Keratinocyte (primary cell): ENCODE measurements around the gene RAB11FIP4. TPM values are rescaled to one million over a fixed set of nuclear protein-coding genes. Genes with fewer than 3 reads are reported as not detected.
"Not testable (repeated sequence)": the region's sequence is repeated elsewhere in the genome, so short reads cannot be mapped to it uniquely, and the experiment has no call there.

Experiments
- DNase-seq: peaks from one replicate; pipeline ENCODE4 v3.0.0-alpha.2; 2011; ENCODE audit warnings: low read depth, missing footprints, low spot score
- FAIRE-seq: peaks from 2 replicates; lab custom pipeline; 2011; peaks lifted over from hg19 to GRCh38; lab: Jason Lieb, UNC
- H2AFZ ChIP-seq: 2 replicates; pipeline ENCODE4 v1.6.0; 2012; ENCODE audit warnings: low read length, control low read depth, inconsistent platforms; ENCODE audit not compliant: control insufficient read depth
- H3K27ac ChIP-seq: 2 replicates; pipeline ENCODE4 v1.5.1; 2011; ENCODE audit warnings: low read length; ENCODE audit not compliant: control insufficient read depth, insufficient read depth
- H3K27me3 ChIP-seq: 3 replicates; pipeline ENCODE4 v1.6.0; 2011; ENCODE audit warnings: low read length; ENCODE audit not compliant: control insufficient read depth, insufficient read depth; ENCODE audit errors: extremely low read depth
- H3K36me3 ChIP-seq, 2 experiments: 2 replicates in 1 of 2; 3 replicates in 1 of 2; pipeline ENCODE4 v1.5.1; 2011; ENCODE audit warnings: low read length in 2 of 2, mild to moderate bottlenecking in 1 of 2; ENCODE audit not compliant: control insufficient read depth in 2 of 2, insufficient read depth in 2 of 2; ENCODE audit errors: extremely low read depth in 1 of 2
- H3K4me1 ChIP-seq: 3 replicates; pipeline ENCODE4 v1.5.1; 2011; ENCODE audit warnings: low read length; ENCODE audit not compliant: control insufficient read depth, insufficient read depth; ENCODE audit errors: extremely low read depth
- H3K4me2 ChIP-seq: 3 replicates; pipeline ENCODE4 v1.6.0; 2011; ENCODE audit warnings: low read depth, low read length; ENCODE audit not compliant: control insufficient read depth, insufficient read depth; ENCODE audit errors: extremely low read depth
- H3K4me3 ChIP-seq, 3 experiments: fragments of 200-600 bp in 1 of 3; sonication (generic) in 1 of 3; 2 replicates in 2 of 3; 3 replicates in 1 of 3; pipeline ENCODE4 v1.5.1; 2011 to 2016; ENCODE audit warnings: low read length in 3 of 3, mild to moderate bottlenecking in 3 of 3, control low read depth in 2 of 3, inconsistent platforms in 1 of 3, low read depth in 1 of 3, mixed read lengths in 1 of 3, mixed run types in 1 of 3, moderate library complexity in 1 of 3; ENCODE audit not compliant: control insufficient read depth in 2 of 3, insufficient read depth in 2 of 3; ENCODE audit errors: extremely low read depth in 1 of 3
- H3K79me2 ChIP-seq: 2 replicates; pipeline ENCODE4 v1.6.0; 2012; ENCODE audit warnings: low read length; ENCODE audit not compliant: control insufficient read depth, insufficient read depth
- H3K9ac ChIP-seq: 3 replicates; pipeline ENCODE4 v1.6.0; 2011; ENCODE audit warnings: low read length; ENCODE audit not compliant: control insufficient read depth, insufficient read depth; ENCODE audit errors: extremely low read depth
- H3K9me1 ChIP-seq: 3 replicates; pipeline ENCODE4 v1.6.0; 2011; ENCODE audit warnings: low read length; ENCODE audit not compliant: control insufficient read depth, insufficient read depth; ENCODE audit errors: extremely low read depth
- H3K9me3 ChIP-seq: 2 replicates; pipeline ENCODE4 v1.5.1; 2012; ENCODE audit warnings: low read depth, low read length; ENCODE audit not compliant: control insufficient read depth
- H4K20me1 ChIP-seq: 3 replicates; pipeline ENCODE4 v1.6.0; 2011; ENCODE audit warnings: low read length; ENCODE audit not compliant: control insufficient read depth, insufficient read depth; ENCODE audit errors: extremely low read depth
- CTCF ChIP-seq, 3 experiments: IDR thresholded peaks in 1 of 3; conservative IDR thresholded peaks in 1 of 3; optimal IDR thresholded peaks in 1 of 3; 2 replicates in 2 of 3; 3 replicates in 1 of 3; pipeline versions ENCODE3 to v1.5.1; 2011; ENCODE audit warnings: low read length in 3 of 3, mild to moderate bottlenecking in 3 of 3, moderate library complexity in 2 of 3, control low read depth in 1 of 3, inconsistent platforms in 1 of 3; ENCODE audit not compliant: insufficient read depth in 2 of 3; ENCODE audit errors: extremely low read depth in 1 of 3
- EZH2 ChIP-seq: IDR thresholded peaks from one replicate; pipeline ENCODE4 v1.6.1; 2012; ENCODE audit warnings: inconsistent platforms, mild to moderate bottlenecking, low read length, moderate library complexity
- dilution Hi-C: fragments of 300-500 bp; cut with MboI; formaldehyde crosslinking; loops from one replicate; pipeline ENCODE4 v1.7.0; 2020; ENCODE audit warnings: low sequenced_read_pairs; ENCODE audit not compliant: extremely low pct_ligation_motif_present
- polyA plus RNA-seq, 5 experiments: library from polyadenylated mRNA; depleted of rRNA in 3 of 5; stranded (reverse) in 3 of 5; stranded (forward) in 1 of 5; unstranded in 1 of 5; fragments of >200 nt; gene quantifications; 1 replicate in 1 of 5; 2 replicates in 3 of 5; 3 replicates in 1 of 5; pipeline versions ENCODE4 v1.2.1 to v1.2.3, GENCODE V29; 2011 to 2012; ENCODE audit warnings: missing spikeins in 2 of 5, low read depth in 1 of 5, low replicate concordance in 1 of 5

The RAB11FIP4 gene
- polyA plus RNA-seq, 1 donor (not counting 4 experiments of a cell fraction or from before 2014, with no cell fraction given): 9.1 TPM

GRCh38 chr17:31442276-31442675 is 50.8 kb downstream of the RAB11FIP4 start:
- H3K9me1 ChIP-seq: no peaks in the 10 kb centered on the region
- no peaks in the 10 kb centered on the region for H3K79me2 ChIP-seq
- no peaks in the 10 kb centered on the region for H3K9me3 ChIP-seq
- no peak overlapping the region for H3K4me3 ChIP-seq
- no peak overlapping the region for H3K9ac ChIP-seq
- H3K27me3 ChIP-seq: peaks cover 4% of the 10 kb centered on the region
- no peak overlapping the region for H3K27ac ChIP-seq
- no peak overlapping the region for H2AFZ ChIP-seq
- FAIRE-seq (no peak), DNase-seq (no peak)
- TF ChIP-seq EZH2 (no peak), CTCF (optimal IDR thresholded peaks at IDR 0.05 in 1 of 3, IDR thresholded peaks at IDR 0.05 in 1 of 3, conservative IDR thresholded peaks at IDR 0.05 in 1 of 3; ENCODE audit: extremely low read depth in 1 of 3, insufficient read depth in 2 of 3, low read length in 3 of 3) (no peak)
- H4K20me1 ChIP-seq: no peaks in the 10 kb centered on the region
- H3K4me2 ChIP-seq: no peak overlapping the region
- H3K36me3 ChIP-seq: no peaks in the 10 kb centered on the region
- dilution Hi-C loops: loop anchor here (25.0 kb wide), 1 partner anchor 420 kb away; the partner anchor contains the start of gene COPRS
- no peaks in the 10 kb centered on the region for H3K4me1 ChIP-seq

GRCh38 chr17:31442856-31443255 is 51.4 kb downstream of the RAB11FIP4 start:
- H3K9me3 ChIP-seq, H3K4me1 ChIP-seq, FAIRE-seq, H3K9me1 ChIP-seq, H3K4me3 ChIP-seq, H3K27me3 ChIP-seq, H3K79me2 ChIP-seq, H3K9ac ChIP-seq, DNase-seq, H3K27ac ChIP-seq, H3K36me3 ChIP-seq, H4K20me1 ChIP-seq, H3K4me2 ChIP-seq, H2AFZ ChIP-seq: not testable (repeated sequence)
- dilution Hi-C loops: loop anchor here (25.0 kb wide), 1 partner anchor 419 kb away; the partner anchor contains the start of gene COPRS

- Histone ChIP-seq H3K36me3 (no peaks in the 10 kb centered on the region), H3K4me3 (no peak overlapping the region), H3K9me1 (no peaks in the 10 kb centered on the region), H3K4me1 (no peaks in the 10 kb centered on the region), H3K4me2 (no peak overlapping the region), H3K27me3 (no peaks in the 10 kb centered on the region), H3K9me3 (no peaks in the 10 kb centered on the region), H2AFZ (no peak overlapping the region), H4K20me1 (no peaks in the 10 kb centered on the region), H3K9ac (no peak overlapping the region), H3K27ac (no peak overlapping the region), H3K79me2 (no peaks in the 10 kb centered on the region)
- no peak for FAIRE-seq
- TF ChIP-seq CTCF (optimal IDR thresholded peaks at IDR 0.05 in 1 of 3, IDR thresholded peaks at IDR 0.05 in 1 of 3, conservative IDR thresholded peaks at IDR 0.05 in 1 of 3; ENCODE audit: extremely low read depth in 1 of 3, insufficient read depth in 2 of 3, low read length in 3 of 3): no peak
- no peak for TF ChIP-seq EZH2
- dilution Hi-C loops: loop anchor here (25.0 kb wide), 1 partner anchor 419 kb away; the partner anchor contains the start of gene COPRS
- DNase-seq: no peak
These were observed 51.9 kb downstream of the RAB11FIP4 start for GRCh38 chr17:31443386-31443785.
